ENCODE data around the gene ZC3HAV1.

DNA sequence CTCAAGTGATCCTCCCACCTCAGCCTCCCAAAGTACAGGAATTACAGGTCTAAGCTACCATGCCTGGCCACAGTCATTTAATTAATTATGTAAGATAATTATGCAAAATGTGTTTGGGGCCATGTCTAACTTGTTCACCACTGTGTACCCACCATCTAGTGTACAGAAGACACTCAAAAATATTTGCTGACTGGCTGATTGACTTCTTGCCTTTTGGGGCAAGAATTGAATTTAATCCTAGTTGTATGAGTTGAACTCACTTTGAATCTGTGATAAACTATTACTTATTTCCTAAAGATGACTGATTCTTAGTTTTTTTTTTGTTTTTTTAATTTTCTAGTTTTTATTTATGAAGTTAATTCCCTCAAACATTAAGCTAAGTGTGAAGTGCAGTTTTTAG lies 57.9 kb downstream of the ZC3HAV1 start:
- TF ChIP-seq, protein P1, sequence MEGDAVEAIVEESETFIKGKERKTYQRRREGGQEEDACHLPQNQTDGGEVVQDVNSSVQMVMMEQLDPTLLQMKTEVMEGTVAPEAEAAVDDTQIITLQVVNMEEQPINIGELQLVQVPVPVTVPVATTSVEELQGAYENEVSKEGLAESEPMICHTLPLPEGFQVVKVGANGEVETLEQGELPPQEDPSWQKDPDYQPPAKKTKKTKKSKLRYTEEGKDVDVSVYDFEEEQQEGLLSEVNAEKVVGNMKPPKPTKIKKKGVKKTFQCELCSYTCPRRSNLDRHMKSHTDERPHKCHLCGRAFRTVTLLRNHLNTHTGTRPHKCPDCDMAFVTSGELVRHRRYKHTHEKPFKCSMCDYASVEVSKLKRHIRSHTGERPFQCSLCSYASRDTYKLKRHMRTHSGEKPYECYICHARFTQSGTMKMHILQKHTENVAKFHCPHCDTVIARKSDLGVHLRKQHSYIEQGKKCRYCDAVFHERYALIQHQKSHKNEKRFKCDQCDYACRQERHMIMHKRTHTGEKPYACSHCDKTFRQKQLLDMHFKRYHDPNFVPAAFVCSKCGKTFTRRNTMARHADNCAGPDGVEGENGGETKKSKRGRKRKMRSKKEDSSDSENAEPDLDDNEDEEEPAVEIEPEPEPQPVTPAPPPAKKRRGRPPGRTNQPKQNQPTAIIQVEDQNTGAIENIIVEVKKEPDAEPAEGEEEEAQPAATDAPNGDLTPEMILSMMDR (conservative IDR thresholded peaks at IDR 0.05 in 1 of 2, IDR thresholded peaks at IDR 0.05 in 1 of 2; ENCODE audit: extremely low read depth in 1 of 2, insufficient read depth in 1 of 2, low read depth in 1 of 2, low read length in 2 of 2) = no peak
- no peak for TF ChIP-seq EZH2 (IDR thresholded peaks at IDR 0.05; ENCODE audit: borderline replicate concordance, low read length)

Measured in mammary epithelial cell (primary cell).